PC-3 (cell line): ENCODE data around the gene FAM13A.

ENCODE experiments used
- CTCF ChIP-seq: fragments of 300-600 bp; sonication (generic); conservative IDR thresholded peaks from 2 replicates; pipeline ENCODE4 v1.5.1; 2017; ENCODE audit warnings: antibody characterized with exemption, low read depth, mild to moderate bottlenecking, low read length
- EZH2 ChIP-seq: fragments of 300-600 bp; sonication (generic); IDR thresholded peaks from one replicate; pipeline ENCODE4 v1.6.1; 2017; ENCODE audit warnings: antibody characterized with exemption, mild to moderate bottlenecking, low read length; ENCODE audit not compliant: unreplicated experiment

GRCh38 chr4:88737307-88737941 is 319.6 kb downstream of the FAM13A start:
- TF ChIP-seq CTCF (no peak), EZH2 (no peak)
